OCI-LY3 (cell line): ENCODE data around the gene NYAP2.

Experiments used
- H2AFZ ChIP-seq: fragments of 200-600, 300-600 bp; shearing (Covaris generic); 2 replicates; pipeline ENCODE4 v1.6.0; 2014; ENCODE audit warnings: antibody characterized with exemption, low read depth, low read length
- H3K27ac ChIP-seq: fragments of 200-600, 300-600 bp; sonication (generic); 2 replicates; pipeline ENCODE4 v1.5.1; 2014; ENCODE audit warnings: mild to moderate bottlenecking, low read length, moderate library complexity, mixed read lengths
- H3K27me3 ChIP-seq: fragments of 200-600, 300-600 bp; sonication (generic); 2 replicates; pipeline ENCODE4 v1.6.1; 2014; ENCODE audit warnings: low read depth, low read length, mixed read lengths
- H3K36me3 ChIP-seq: fragments of 200-600, 300-600 bp; sonication (generic); replicated peaks from 2 replicates; pipeline ENCODE3; 2014; ENCODE audit warnings: low read depth, low read length, mixed read lengths
- H3K4me1 ChIP-seq: fragments of 300-600, 200-600 bp; sonication (generic); 2 replicates; pipeline ENCODE4 v1.6.1; 2014; ENCODE audit warnings: low read length, mixed read lengths
- H3K4me2 ChIP-seq: fragments of 200-600, 300-600 bp; sonication (generic); 2 replicates; pipeline ENCODE4 v1.6.1; 2014; ENCODE audit warnings: low read length, mixed read lengths
- H3K4me3 ChIP-seq: fragments of 300-600, 200-600 bp; sonication (generic); 2 replicates; pipeline ENCODE4 v1.5.1; 2014; ENCODE audit warnings: antibody characterized with exemption, mild to moderate bottlenecking, low read length, moderate library complexity
- H3K79me2 ChIP-seq: fragments of 300-600, 200-600 bp; shearing (Covaris generic); 2 replicates; pipeline ENCODE4 v1.6.1; 2014; ENCODE audit warnings: mild to moderate bottlenecking, low read length, mixed read lengths
- H3K9ac ChIP-seq: fragments of 300-600, 200-600 bp; shearing (Covaris generic); 2 replicates; pipeline ENCODE4 v1.6.0; 2014; ENCODE audit warnings: mild to moderate bottlenecking, low read length, moderate library complexity
- H3K9me3 ChIP-seq: fragments of 200-600, 300-600 bp; shearing (Covaris generic); 2 replicates; pipeline ENCODE4 v1.6.1; 2014; ENCODE audit warnings: low read length, mixed read lengths; ENCODE audit not compliant: insufficient read depth
- H4K20me1 ChIP-seq: fragments of 200-600, 300-600 bp; sonication (generic); 2 replicates; pipeline ENCODE4 v1.6.1; 2016; ENCODE audit warnings: low read length, mixed read lengths; ENCODE audit not compliant: insufficient read depth
- EZH2phosphoT487 ChIP-seq: fragments of 200-600 bp; shearing (Covaris generic); IDR thresholded peaks from 2 replicates; pipeline ENCODE4 v1.6.1; 2018; ENCODE audit warnings: antibody characterized with exemption, mixed run types, low read depth
- TF ChIP-seq, protein P1 (sequence below): fragments of 200-600, 300-600 bp; sonication (generic); IDR thresholded peaks from 2 replicates; pipeline ENCODE4 v1.5.1; 2014; ENCODE audit warnings: antibody characterized with exemption, low read length, low read depth

NYAP2 gene

DNA sequence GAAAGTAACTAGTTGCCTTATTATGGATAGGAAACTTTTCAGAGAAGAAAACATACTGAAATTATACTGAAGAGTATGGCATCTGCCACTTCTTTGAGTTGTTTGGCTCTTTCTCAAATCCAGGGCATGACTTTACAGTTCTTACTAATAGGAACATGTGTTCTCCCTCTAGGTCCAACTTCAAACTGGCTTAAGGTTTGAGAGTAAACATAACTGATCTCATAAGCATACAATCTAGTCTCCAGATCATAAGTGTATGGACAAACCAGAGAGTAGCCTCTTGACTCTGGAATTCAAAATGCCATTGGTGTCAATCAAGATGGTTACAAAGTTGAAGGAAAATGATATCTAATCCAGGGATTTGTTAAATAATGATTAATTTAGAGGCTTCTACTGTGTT lies 101.5 kb downstream of the NYAP2 start:
- Histone ChIP-seq H4K20me1 (no peaks in the 10 kb centered on the region), H3K4me2 (no peak overlapping the region), H3K27ac (no peak overlapping the region), H3K9ac (no peak overlapping the region), H3K36me3 (no peaks in the 10 kb centered on the region), H3K4me3 (no peak overlapping the region), H2AFZ (no peak overlapping the region), H3K9me3 (no peaks in the 10 kb centered on the region), H3K4me1 (peaks cover 13% of the 10 kb centered on the region), H3K27me3 (no peaks in the 10 kb centered on the region), H3K79me2 (no peaks in the 10 kb centered on the region)
- TF ChIP-seq EZH2phosphoT487: no peak
- TF ChIP-seq, protein P1, sequence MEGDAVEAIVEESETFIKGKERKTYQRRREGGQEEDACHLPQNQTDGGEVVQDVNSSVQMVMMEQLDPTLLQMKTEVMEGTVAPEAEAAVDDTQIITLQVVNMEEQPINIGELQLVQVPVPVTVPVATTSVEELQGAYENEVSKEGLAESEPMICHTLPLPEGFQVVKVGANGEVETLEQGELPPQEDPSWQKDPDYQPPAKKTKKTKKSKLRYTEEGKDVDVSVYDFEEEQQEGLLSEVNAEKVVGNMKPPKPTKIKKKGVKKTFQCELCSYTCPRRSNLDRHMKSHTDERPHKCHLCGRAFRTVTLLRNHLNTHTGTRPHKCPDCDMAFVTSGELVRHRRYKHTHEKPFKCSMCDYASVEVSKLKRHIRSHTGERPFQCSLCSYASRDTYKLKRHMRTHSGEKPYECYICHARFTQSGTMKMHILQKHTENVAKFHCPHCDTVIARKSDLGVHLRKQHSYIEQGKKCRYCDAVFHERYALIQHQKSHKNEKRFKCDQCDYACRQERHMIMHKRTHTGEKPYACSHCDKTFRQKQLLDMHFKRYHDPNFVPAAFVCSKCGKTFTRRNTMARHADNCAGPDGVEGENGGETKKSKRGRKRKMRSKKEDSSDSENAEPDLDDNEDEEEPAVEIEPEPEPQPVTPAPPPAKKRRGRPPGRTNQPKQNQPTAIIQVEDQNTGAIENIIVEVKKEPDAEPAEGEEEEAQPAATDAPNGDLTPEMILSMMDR: no peak

DNA sequence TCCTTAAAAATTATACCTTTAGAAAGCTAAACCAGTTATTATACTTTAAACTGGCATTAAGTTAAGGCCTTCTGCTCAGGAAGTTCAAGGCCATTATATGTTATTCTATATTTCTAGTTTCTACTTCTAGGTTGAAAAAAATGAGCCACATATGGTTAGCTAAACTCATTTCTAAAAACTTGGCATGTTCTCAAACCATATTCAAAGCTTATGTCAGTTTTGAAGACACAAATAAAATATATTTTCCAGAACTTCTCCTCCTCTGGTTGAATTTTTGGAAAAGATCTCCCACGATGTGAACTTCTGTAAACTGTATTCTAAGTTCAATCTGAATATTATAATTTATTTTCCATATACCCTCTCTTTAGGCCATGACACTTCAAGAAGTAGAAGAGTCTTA lies 103.5 kb downstream of the NYAP2 start:
- H3K4me3 ChIP-seq: no peak overlapping the region
- no peaks in the 10 kb centered on the region for H4K20me1 ChIP-seq
- H2AFZ ChIP-seq: no peak overlapping the region
- H3K4me1 ChIP-seq: peaks cover 13% of the 10 kb centered on the region
- H3K36me3 ChIP-seq: no peaks in the 10 kb centered on the region
- no peak overlapping the region for H3K4me2 ChIP-seq
- H3K27ac ChIP-seq: no peak overlapping the region
- no peaks in the 10 kb centered on the region for H3K79me2 ChIP-seq
- H3K9ac ChIP-seq: no peak overlapping the region
- TF ChIP-seq, protein P1: no peak
- TF ChIP-seq EZH2phosphoT487: no peak
- no peaks in the 10 kb centered on the region for H3K27me3 ChIP-seq
- no peaks in the 10 kb centered on the region for H3K9me3 ChIP-seq

DNA sequence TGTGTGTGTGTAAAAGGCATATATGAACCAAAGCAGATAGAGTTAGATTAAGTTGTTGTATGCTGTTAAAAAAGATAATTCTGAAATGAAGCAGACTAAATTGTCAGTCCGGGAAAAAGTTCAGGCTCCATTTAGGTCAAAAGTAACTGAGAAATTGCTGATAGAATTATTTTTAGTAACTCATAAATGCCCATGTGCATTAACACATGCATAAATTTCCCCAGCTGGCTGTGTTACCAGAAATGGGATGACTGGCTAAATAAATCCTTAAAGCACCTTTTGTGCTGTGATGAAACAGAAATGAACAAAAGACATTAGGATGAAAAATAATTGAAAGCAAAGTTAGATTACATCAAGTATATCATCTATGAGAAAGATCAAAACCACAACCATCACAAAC lies 111.3 kb downstream of the NYAP2 start:
- Histone ChIP-seq H3K27ac (no peak overlapping the region), H3K79me2 (no peaks in the 10 kb centered on the region), H3K36me3 (no peaks in the 10 kb centered on the region), H3K9me3 (no peaks in the 10 kb centered on the region), H3K9ac (no peak overlapping the region), H2AFZ (no peak overlapping the region), H3K27me3 (no peaks in the 10 kb centered on the region), H3K4me3 (no peak overlapping the region), H3K4me1 (no peaks in the 10 kb centered on the region; the same call in 1 of the 2 replicates), H4K20me1 (no peaks in the 10 kb centered on the region), H3K4me2 (no peak overlapping the region)
- TF ChIP-seq EZH2phosphoT487: no peak
- TF ChIP-seq, protein P1: no peak

DNA sequence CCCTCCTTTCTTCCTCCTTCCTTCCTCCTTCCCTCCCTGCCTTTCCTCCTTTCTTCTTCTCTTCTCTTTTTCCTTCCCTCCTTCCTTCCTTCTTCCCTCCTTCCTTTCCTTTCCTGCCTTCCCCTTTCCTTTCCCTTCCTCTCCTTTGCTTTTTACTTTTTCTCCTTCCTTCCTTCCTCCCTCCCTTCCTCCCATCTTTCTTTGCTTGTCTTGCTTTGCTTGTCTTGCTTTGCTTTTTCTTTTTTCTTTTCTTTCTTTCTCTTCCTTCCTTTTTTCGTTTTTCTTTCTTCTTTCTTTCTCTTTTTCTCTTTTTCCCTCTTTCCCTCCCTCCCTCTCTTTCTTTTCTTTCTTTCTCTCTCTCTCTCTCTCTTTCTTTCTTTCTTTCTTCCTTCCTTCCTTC lies 113.0 kb downstream of the NYAP2 start:
- Histone ChIP-seq H3K9me3 (no peaks in the 10 kb centered on the region), H3K4me1 (no peaks in the 10 kb centered on the region; the same call in 1 of the 2 replicates), H3K79me2 (no peaks in the 10 kb centered on the region), H3K9ac (no peak overlapping the region), H3K27ac (no peak overlapping the region), H3K27me3 (no peaks in the 10 kb centered on the region), H2AFZ (no peak overlapping the region), H4K20me1 (no peaks in the 10 kb centered on the region), H3K4me3 (no peak overlapping the region), H3K36me3 (no peaks in the 10 kb centered on the region), H3K4me2 (no peak overlapping the region)
- TF ChIP-seq, protein P1: no peak
- no peak for TF ChIP-seq EZH2phosphoT487
